Measurements from ENCODE around the gene TMPRSS3.

Gene TMPRSS3

DNA sequence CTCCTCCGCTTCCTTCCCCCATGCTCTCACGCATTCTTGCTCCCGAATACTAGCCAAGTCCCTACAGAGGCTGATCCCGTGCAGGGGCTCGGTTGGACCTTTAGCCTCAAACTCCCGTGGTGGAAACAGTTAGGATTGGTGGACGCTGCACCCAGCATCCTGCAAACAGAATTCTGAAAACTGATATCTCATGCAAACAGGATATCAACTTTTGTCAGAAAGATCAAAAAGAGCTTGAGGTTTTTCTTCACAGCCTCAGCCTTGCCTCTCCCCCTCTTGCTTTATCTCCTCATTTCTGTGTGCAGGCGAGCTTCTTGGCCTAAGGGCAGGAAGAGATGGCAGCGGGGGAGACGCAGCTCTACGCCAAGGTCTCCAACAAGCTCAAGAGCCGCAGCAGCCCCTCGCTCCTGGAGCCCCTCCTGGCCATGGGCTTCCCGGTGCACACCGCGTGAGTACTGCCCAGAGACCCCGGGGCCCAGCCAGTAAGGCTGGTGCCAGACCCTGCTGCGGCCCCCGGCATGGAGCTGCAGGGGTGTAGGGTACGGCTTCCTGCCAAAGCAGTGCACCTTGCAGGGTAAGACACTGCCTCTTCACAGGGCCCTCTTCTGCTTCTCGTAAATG lies 7.9 kb upstream of the TMPRSS3 start, which contains the start of gene UBASH3A:
TSS of gene UBASH3A (plus strand) at position 292 of the 621 bp plus-strand sequence. CDS start at position 336, 44 bp downstream.
- no peak for DNase-seq (ENCODE audit: low read depth)
- TF ChIP-seq CTCF (conservative IDR thresholded peaks at IDR 0.05; ENCODE audit: low read length): no peak
- no peak within 1 kb of the TSS for H3K4me3 ChIP-seq (ENCODE audit: low read length)

- TF ChIP-seq CTCF (conservative IDR thresholded peaks at IDR 0.05; ENCODE audit: low read length): no peak
- no peak overlapping the region for H3K4me3 ChIP-seq (ENCODE audit: low read length)
- DNase-seq (ENCODE audit: low read depth): no peak
Measured at GRCh38 chr21:42401820-42402251, 6.0 kb upstream of the TMPRSS3 start.

DNA sequence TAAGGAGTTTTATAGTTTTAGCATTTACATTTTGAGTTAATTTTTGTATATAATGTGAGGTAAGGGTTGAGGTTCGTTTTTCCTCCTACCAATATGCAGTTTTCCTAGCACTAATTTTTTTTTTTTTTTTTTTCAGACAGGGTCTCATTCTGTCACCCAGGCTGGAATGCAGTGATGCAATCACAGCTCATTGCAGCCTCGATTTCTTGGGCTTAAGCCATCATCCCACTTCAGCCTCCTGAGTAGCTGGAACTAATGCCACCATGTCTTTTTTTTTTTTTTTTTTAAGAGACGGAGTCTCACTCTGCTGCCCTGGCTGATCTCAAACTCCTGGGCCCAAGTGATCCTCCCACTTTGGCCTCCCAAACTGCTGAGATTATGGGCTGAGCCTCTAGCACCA lies 5.3 kb upstream of the TMPRSS3 start:
- peak; percentile 12 for DNase-seq (ENCODE audit: low read depth)
- no peak for TF ChIP-seq CTCF (conservative IDR thresholded peaks at IDR 0.05; ENCODE audit: low read length)
- no peak overlapping the region for H3K4me3 ChIP-seq (ENCODE audit: low read length)

- TF ChIP-seq CTCF (conservative IDR thresholded peaks at IDR 0.05; ENCODE audit: low read length): no peak
Measured at GRCh38 chr21:42400525-42400924, 4.7 kb upstream of the TMPRSS3 start.

GRCh38 chr21:42398436-42399028 lies 2.7 kb upstream of the TMPRSS3 start:
- TF ChIP-seq CTCF (conservative IDR thresholded peaks at IDR 0.05; ENCODE audit: low read length): no peak
- no peak overlapping the region for H3K4me3 ChIP-seq (ENCODE audit: low read length)
- DNase-seq (ENCODE audit: low read depth): no peak

More at GRCh38 chr21:42400525-42400924, 4.7 kb upstream of the TMPRSS3 start:
- DNase-seq (ENCODE audit: low read depth): peak; percentile 3
- no peak overlapping the region for H3K4me3 ChIP-seq (ENCODE audit: low read length)

GRCh38 chr21:42397746-42398394 lies 2.0 kb upstream of the TMPRSS3 start:
- H3K4me3 ChIP-seq (ENCODE audit: low read length): no peak overlapping the region
- no peak for DNase-seq (ENCODE audit: low read depth)
- TF ChIP-seq CTCF (conservative IDR thresholded peaks at IDR 0.05; ENCODE audit: low read length): no peak

All from AG10803 (cell line).